Lower lobe of right lung (tissue), 2 donors: ENCODE data around the gene PER1. TPM values are rescaled to one million over a fixed set of nuclear protein-coding genes. Genes with fewer than 3 reads are reported as not detected.

Experiments used
- ATAC-seq, 2 donors: fragments of 200-7000 bp; cut with Tn5 transposase; one replicate each; pipeline ENCODE4 v1.9.1; 2020 to 2022; ENCODE audit warnings: mild to moderate bottlenecking in 2 of 2, moderate library complexity in 2 of 2
- DNase-seq: peaks from one replicate; pipeline ENCODE4 v3.0.0-alpha.2; 2020
- H3K27ac ChIP-seq: fragments of 200-600 bp; one replicate; pipeline ENCODE4 v1.8.0; 2022
- H3K27me3 ChIP-seq: fragments of 200-600 bp; one replicate; pipeline ENCODE4 v1.8.0; 2022; ENCODE audit warnings: low read depth
- H3K36me3 ChIP-seq: fragments of 200-600 bp; one replicate; pipeline ENCODE4 v1.8.0; 2022; ENCODE audit warnings: mild to moderate bottlenecking
- H3K4me1 ChIP-seq: fragments of 200-600 bp; one replicate; pipeline ENCODE4 v1.8.0; 2022
- H3K4me3 ChIP-seq: fragments of 200-600 bp; one replicate; pipeline ENCODE4 v1.8.0; 2022; ENCODE audit warnings: mild to moderate bottlenecking
- H3K9me3 ChIP-seq: fragments of 200-600 bp; one replicate; pipeline ENCODE4 v1.8.0; 2022
- intact Hi-C: fragments of 100-400 bp; cut with DNase I; formaldehyde crosslinking; loops from one replicate; pipeline ENCODE4 v1.11.0; 2022
- total RNA-seq: library from RNA; stranded (reverse); fragmentation: NEBNext Ultra II Directional; extraction: Animal tissue kit (Norgen Biotek cat#: 25700); gene quantifications from one replicate; pipeline ENCODE4 v1.2.1, GENCODE V29; 2021
- TF ChIP-seq, protein P1 (sequence below): fragments of 200-600 bp; IDR thresholded peaks from one replicate; pipeline ENCODE4 v1.8.0; 2022; ENCODE audit warnings: antibody characterized with exemption, mild to moderate bottlenecking
- donor health status: DM: no; HTN: yes; CAD: no; lungs with severe emphysema.

PER1 gene
- total RNA-seq, 1 donor from 2014 or later, result 252 TPM

GRCh38 chr17:8185582-8186445 lies 33.6 kb upstream of the PER1 start:
- H3K4me3 ChIP-seq, result peak overlapping the region; percentile 97

GRCh38 chr17:8176998-8177731 lies 25.0 kb upstream of the PER1 start:
- intact Hi-C loops, result no loop called here
- peak overlapping the region; percentile 87 for H3K4me3 ChIP-seq
- H3K9me3 ChIP-seq, result no peaks in the 10 kb centered on the region
- peaks cover 37% of the 10 kb centered on the region for H3K4me1 ChIP-seq
- H3K36me3 ChIP-seq, result no peaks in the 10 kb centered on the region
- peak; percentile 41 for DNase-seq
- TF ChIP-seq, protein P1, sequence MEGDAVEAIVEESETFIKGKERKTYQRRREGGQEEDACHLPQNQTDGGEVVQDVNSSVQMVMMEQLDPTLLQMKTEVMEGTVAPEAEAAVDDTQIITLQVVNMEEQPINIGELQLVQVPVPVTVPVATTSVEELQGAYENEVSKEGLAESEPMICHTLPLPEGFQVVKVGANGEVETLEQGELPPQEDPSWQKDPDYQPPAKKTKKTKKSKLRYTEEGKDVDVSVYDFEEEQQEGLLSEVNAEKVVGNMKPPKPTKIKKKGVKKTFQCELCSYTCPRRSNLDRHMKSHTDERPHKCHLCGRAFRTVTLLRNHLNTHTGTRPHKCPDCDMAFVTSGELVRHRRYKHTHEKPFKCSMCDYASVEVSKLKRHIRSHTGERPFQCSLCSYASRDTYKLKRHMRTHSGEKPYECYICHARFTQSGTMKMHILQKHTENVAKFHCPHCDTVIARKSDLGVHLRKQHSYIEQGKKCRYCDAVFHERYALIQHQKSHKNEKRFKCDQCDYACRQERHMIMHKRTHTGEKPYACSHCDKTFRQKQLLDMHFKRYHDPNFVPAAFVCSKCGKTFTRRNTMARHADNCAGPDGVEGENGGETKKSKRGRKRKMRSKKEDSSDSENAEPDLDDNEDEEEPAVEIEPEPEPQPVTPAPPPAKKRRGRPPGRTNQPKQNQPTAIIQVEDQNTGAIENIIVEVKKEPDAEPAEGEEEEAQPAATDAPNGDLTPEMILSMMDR, result no peak
- H3K27me3 ChIP-seq, result no peaks in the 10 kb centered on the region
- no peak for ATAC-seq
- peak overlapping the region; percentile 86 for H3K27ac ChIP-seq

More at GRCh38 chr17:8185582-8186445, 33.6 kb upstream of the PER1 start:
- no peaks in the 10 kb centered on the region for H3K27me3 ChIP-seq
- H3K9me3 ChIP-seq, result no peaks in the 10 kb centered on the region
- H3K27ac ChIP-seq, result peak overlapping the region; percentile 98
- peaks cover 34% of the 10 kb centered on the region for H3K4me1 ChIP-seq
- intact Hi-C loops, result no loop called here
- TF ChIP-seq, protein P1, result no peak
- H3K36me3 ChIP-seq, result no peaks in the 10 kb centered on the region
- ATAC-seq (peak; percentile 51 to 66), DNase-seq (peak; percentile 88)

DNA sequence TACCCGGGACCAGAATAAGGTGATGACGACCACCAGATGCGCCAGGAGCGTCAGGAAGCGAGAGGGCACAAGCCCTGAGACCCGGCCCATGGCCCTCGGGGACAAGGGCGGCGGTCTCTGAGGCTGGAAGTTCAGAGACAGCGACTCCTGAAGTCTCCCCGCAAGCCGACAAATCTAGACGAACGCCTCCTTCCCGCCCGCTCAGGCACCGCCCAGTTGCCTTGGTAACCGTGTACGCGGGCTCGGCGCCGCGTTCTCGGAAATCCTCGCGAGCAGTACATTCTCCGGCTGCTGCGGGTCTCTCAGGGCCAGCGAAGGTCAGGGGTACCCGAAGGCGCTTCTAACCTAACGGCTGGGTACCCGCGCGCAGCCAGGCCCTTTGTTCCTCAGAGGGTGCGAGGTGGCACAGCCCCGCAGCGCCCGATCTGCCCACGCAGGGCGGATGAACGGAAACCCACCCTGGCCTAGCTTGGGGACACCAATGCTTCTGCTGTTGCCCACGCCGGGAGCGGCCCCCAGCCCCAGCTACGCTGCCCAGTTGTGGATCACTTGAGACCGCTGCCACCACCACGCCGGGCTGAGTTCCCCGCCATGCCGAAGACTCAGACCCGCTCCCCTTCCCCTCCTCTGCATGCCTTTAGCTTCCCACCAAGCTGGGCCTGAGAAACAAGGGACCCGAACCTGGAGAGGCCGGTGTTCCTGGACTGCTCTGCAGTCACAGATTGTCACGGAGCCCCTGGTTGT lies 24.2 kb upstream of the PER1 start, which contains the start of gene TMEM107:
TMEM107 (minus strand) TSS at position 184 of the 744 bp plus-strand sequence; CDS start at position 90, 94 bp downstream.
- no peaks in the 10 kb centered on the region for H3K36me3 ChIP-seq
- peak; percentile 86 to 88 for ATAC-seq
- H3K9me3 ChIP-seq, result no peaks in the 10 kb centered on the region
- peak within 1 kb of the TSS; percentile 86 for H3K27ac ChIP-seq
- H3K4me1 ChIP-seq, result peaks cover 37% of the 10 kb centered on the region
- peak; percentile 92 for DNase-seq
- peak within 1 kb of the TSS; percentile 87 for H3K4me3 ChIP-seq
- H3K27me3 ChIP-seq, result no peaks in the 10 kb centered on the region
- intact Hi-C loops, result no loop called here
- TF ChIP-seq, protein P1, result peak; percentile 6

- Histone ChIP-seq H3K4me3 (peak overlapping the region; percentile 87), H3K27ac (peak overlapping the region; percentile 86)
- ATAC-seq, result peak; percentile 5 to 7
Measured at GRCh38 chr17:8175795-8176196, 23.6 kb upstream of the PER1 start.

More at GRCh38 chr17:8175795-8176196, 23.6 kb upstream of the PER1 start:
- H3K9me3 ChIP-seq, result no peaks in the 10 kb centered on the region
- intact Hi-C loops, result no loop called here
- peaks cover 37% of the 10 kb centered on the region for H3K4me1 ChIP-seq
- peak; percentile 50 for DNase-seq
- TF ChIP-seq, protein P1, result no peak
- H3K36me3 ChIP-seq, result no peaks in the 10 kb centered on the region
- H3K27me3 ChIP-seq, result no peaks in the 10 kb centered on the region
